ENCODE results near the gene MBP. TPM values are rescaled to one million over a fixed set of nuclear protein-coding genes. Genes with fewer than 3 reads are reported as not detected.

The MBP gene
- total RNA-seq, 1 donor from 2014 or later = 9.7 TPM

- no peaks in the 10 kb centered on the region for H3K9me3 Mint-ChIP-seq (ENCODE audit: unreplicated experiment)
- H3K27me3 Mint-ChIP-seq (ENCODE audit: unreplicated experiment) = no peaks in the 10 kb centered on the region
- H3K4me3 Mint-ChIP-seq (ENCODE audit: unreplicated experiment) = no peak overlapping the region
Measured at GRCh38 chr18:77173275-77174030, 40.9 kb upstream of the MBP start.

GRCh38 chr18:77170890-77171410 lies 38.4 kb upstream of the MBP start:
- Mint-ChIP-seq H3K27ac (ENCODE audit: unreplicated experiment) (no peak overlapping the region), H3K4me1 (ENCODE audit: unreplicated experiment) (no peaks in the 10 kb centered on the region), H3K9me3 (ENCODE audit: unreplicated experiment) (no peaks in the 10 kb centered on the region), H3K4me3 (ENCODE audit: unreplicated experiment) (no peak overlapping the region), H3K27me3 (ENCODE audit: unreplicated experiment) (no peaks in the 10 kb centered on the region), H3K36me3 (ENCODE audit: low read depth, unreplicated experiment) (no peaks in the 10 kb centered on the region)
- no peak for DNase-seq (ENCODE audit: low spot score)
- TF ChIP-seq, protein P1, sequence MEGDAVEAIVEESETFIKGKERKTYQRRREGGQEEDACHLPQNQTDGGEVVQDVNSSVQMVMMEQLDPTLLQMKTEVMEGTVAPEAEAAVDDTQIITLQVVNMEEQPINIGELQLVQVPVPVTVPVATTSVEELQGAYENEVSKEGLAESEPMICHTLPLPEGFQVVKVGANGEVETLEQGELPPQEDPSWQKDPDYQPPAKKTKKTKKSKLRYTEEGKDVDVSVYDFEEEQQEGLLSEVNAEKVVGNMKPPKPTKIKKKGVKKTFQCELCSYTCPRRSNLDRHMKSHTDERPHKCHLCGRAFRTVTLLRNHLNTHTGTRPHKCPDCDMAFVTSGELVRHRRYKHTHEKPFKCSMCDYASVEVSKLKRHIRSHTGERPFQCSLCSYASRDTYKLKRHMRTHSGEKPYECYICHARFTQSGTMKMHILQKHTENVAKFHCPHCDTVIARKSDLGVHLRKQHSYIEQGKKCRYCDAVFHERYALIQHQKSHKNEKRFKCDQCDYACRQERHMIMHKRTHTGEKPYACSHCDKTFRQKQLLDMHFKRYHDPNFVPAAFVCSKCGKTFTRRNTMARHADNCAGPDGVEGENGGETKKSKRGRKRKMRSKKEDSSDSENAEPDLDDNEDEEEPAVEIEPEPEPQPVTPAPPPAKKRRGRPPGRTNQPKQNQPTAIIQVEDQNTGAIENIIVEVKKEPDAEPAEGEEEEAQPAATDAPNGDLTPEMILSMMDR (IDR thresholded peaks at IDR 0.05; ENCODE audit: unreplicated experiment) = no peak

More at GRCh38 chr18:77173275-77174030, 40.9 kb upstream of the MBP start:
- H3K27ac Mint-ChIP-seq (ENCODE audit: unreplicated experiment) = no peak overlapping the region
- no peaks in the 10 kb centered on the region for H3K4me1 Mint-ChIP-seq (ENCODE audit: unreplicated experiment)
- TF ChIP-seq, protein P1 (IDR thresholded peaks at IDR 0.05; ENCODE audit: unreplicated experiment) = no peak
- DNase-seq (ENCODE audit: low spot score) = no peak
- H3K36me3 Mint-ChIP-seq (ENCODE audit: low read depth, unreplicated experiment) = no peaks in the 10 kb centered on the region

GRCh38 chr18:77168811-77169311 lies 36.3 kb upstream of the MBP start:
- Mint-ChIP-seq H3K4me3 (ENCODE audit: unreplicated experiment) (no peak overlapping the region), H3K27me3 (ENCODE audit: unreplicated experiment) (no peaks in the 10 kb centered on the region), H3K27ac (ENCODE audit: unreplicated experiment) (no peak overlapping the region), H3K4me1 (ENCODE audit: unreplicated experiment) (no peaks in the 10 kb centered on the region), H3K9me3 (ENCODE audit: unreplicated experiment) (no peaks in the 10 kb centered on the region), H3K36me3 (ENCODE audit: low read depth, unreplicated experiment) (no peaks in the 10 kb centered on the region)
- no peak for DNase-seq (ENCODE audit: low spot score)
- TF ChIP-seq, protein P1 (IDR thresholded peaks at IDR 0.05; ENCODE audit: unreplicated experiment) = no peak

DNA sequence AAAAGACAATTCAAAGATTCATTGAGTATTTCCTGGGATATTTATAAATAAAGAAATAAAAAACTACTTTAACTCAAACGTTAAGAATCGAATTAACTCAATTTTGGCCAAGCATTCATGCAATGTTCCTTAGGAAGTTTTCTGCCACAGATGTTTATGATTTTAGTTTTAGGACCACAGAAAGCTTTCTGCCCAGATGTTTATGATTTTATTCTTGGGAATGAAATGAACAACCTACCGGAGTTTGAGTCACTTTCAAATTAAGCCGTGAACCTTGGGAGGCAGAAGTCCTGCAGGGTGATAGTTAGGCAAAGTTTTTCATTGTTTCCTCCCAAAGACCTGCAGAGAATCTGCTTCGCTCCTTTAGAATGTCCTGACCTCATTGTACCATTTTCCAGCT lies 34.7 kb upstream of the MBP start:
- H3K4me1 Mint-ChIP-seq (ENCODE audit: unreplicated experiment) = peaks cover 2% of the 10 kb centered on the region
- TF ChIP-seq, protein P1 (IDR thresholded peaks at IDR 0.05; ENCODE audit: unreplicated experiment) = no peak
- no peaks in the 10 kb centered on the region for H3K36me3 Mint-ChIP-seq (ENCODE audit: low read depth, unreplicated experiment)
- H3K27me3 Mint-ChIP-seq (ENCODE audit: unreplicated experiment) = no peaks in the 10 kb centered on the region
- H3K9me3 Mint-ChIP-seq (ENCODE audit: unreplicated experiment) = no peaks in the 10 kb centered on the region
- H3K4me3 Mint-ChIP-seq (ENCODE audit: unreplicated experiment) = no peak overlapping the region
- H3K27ac Mint-ChIP-seq (ENCODE audit: unreplicated experiment) = no peak overlapping the region
- no peak for DNase-seq (ENCODE audit: low spot score)

GRCh38 chr18:77166523-77166922 lies 33.9 kb upstream of the MBP start:
- no peak overlapping the region for H3K4me3 Mint-ChIP-seq (ENCODE audit: unreplicated experiment)
- TF ChIP-seq, protein P1 (IDR thresholded peaks at IDR 0.05; ENCODE audit: unreplicated experiment) = no peak
- peaks cover 5% of the 10 kb centered on the region for H3K4me1 Mint-ChIP-seq (ENCODE audit: unreplicated experiment)
- no peaks in the 10 kb centered on the region for H3K27me3 Mint-ChIP-seq (ENCODE audit: unreplicated experiment)
- no peaks in the 10 kb centered on the region for H3K36me3 Mint-ChIP-seq (ENCODE audit: low read depth, unreplicated experiment)
- H3K9me3 Mint-ChIP-seq (ENCODE audit: unreplicated experiment) = no peaks in the 10 kb centered on the region
- DNase-seq (ENCODE audit: low spot score) = no peak
- no peak overlapping the region for H3K27ac Mint-ChIP-seq (ENCODE audit: unreplicated experiment)
